Measurements from ENCODE around the gene ATG2B. TPM values are rescaled to one million over a fixed set of nuclear protein-coding genes. Genes with fewer than 3 reads are reported as not detected.

The ATG2B gene, protein sequence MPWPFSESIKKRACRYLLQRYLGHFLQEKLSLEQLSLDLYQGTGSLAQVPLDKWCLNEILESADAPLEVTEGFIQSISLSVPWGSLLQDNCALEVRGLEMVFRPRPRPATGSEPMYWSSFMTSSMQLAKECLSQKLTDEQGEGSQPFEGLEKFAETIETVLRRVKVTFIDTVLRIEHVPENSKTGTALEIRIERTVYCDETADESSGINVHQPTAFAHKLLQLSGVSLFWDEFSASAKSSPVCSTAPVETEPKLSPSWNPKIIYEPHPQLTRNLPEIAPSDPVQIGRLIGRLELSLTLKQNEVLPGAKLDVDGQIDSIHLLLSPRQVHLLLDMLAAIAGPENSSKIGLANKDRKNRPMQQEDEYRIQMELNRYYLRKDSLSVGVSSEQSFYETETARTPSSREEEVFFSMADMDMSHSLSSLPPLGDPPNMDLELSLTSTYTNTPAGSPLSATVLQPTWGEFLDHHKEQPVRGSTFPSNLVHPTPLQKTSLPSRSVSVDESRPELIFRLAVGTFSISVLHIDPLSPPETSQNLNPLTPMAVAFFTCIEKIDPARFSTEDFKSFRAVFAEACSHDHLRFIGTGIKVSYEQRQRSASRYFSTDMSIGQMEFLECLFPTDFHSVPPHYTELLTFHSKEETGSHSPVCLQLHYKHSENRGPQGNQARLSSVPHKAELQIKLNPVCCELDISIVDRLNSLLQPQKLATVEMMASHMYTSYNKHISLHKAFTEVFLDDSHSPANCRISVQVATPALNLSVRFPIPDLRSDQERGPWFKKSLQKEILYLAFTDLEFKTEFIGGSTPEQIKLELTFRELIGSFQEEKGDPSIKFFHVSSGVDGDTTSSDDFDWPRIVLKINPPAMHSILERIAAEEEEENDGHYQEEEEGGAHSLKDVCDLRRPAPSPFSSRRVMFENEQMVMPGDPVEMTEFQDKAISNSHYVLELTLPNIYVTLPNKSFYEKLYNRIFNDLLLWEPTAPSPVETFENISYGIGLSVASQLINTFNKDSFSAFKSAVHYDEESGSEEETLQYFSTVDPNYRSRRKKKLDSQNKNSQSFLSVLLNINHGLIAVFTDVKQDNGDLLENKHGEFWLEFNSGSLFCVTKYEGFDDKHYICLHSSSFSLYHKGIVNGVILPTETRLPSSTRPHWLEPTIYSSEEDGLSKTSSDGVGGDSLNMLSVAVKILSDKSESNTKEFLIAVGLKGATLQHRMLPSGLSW (N-terminal part only)
- total RNA-seq: 10 to 100 TPM; 18.3 to 20.5 TPM

DNA sequence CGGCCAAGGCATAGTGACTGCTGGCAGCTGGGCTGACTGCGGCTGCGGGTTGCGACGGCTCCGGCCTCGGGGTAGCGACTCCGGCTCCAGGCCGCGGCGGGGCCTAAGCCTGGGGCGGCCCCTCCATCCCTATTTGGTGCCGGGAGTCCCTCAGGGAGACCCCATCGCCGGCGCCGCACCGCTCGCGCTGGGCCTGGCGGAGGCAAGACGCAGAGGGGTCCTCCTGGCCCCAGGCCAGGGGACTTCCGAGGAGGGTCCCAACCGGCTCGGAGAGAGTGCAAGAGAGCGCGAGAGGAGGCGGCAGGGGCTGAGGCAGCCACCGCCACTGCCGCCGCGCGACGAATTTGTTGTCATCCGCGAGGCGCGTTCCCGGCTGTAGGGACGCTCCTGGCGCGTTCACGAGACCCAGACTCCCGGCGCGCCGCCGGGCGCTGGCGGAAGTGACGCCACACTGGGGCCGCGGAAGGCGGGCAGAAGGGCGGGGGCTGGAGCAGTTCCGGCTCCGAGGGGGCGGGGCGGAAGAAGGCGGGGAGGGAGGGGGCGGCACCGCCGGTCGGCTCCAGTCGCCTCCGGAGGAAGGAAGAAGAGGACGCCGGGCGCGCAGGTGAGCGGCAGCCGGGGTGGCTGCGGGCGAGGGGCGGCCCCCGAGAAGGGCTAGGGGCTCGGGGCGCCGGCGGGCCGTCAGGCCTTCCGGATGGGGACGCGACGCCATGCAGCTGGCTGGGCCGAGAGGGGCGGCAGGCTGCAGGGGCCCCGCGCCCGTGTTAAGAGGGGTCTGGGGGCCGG lies at the start of gene ATG2B, which contains the start of gene GSKIP:
Gene ATG2B, minus strand, starts transcription at position 377 of the 786 bp plus-strand sequence. Its CDS starts 365 bp downstream, at position 12.
Gene GSKIP, plus strand, starts transcription at position 562 of the 786 bp plus-strand sequence. CDS start 18,722 bp downstream, outside the sequence.
- H3K27ac Mint-ChIP-seq: peak within 1 kb of the TSS; percentile 93
- H3K36me3 Mint-ChIP-seq (ENCODE audit: low read depth): peaks cover 6% of the 10 kb centered on the region
- no peaks in the 10 kb centered on the region for H3K27me3 Mint-ChIP-seq
- H3K4me3 Mint-ChIP-seq: peak within 1 kb of the TSS; percentile 91
- no peaks in the 10 kb centered on the region for H3K9me3 Mint-ChIP-seq
- H3K4me1 Mint-ChIP-seq: peaks cover 28% of the 10 kb centered on the region
- ATAC-seq (replicated peaks): peak; percentile 85

DNA sequence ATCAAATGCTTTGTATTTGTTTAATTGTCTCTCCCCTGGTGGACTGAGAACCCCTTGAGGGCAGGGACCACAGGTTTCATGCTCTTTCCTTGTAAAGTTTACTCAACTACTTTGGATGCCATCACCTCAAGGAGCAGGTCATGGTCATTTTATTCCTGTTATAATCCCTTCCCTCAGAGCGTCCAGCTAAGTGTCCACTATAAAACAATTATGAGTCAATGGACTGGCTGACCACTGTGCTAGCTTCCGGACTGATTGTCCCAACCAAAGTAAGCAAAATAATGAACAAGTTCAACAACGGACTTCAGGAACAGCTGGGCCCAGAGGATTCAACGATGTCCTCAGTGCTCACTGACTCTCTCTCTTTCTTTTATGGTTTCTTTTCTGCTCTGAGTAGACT lies 47.0 kb upstream of the ATG2B start:
- Mint-ChIP-seq H3K36me3 (ENCODE audit: low read depth) (no peaks in the 10 kb centered on the region), H3K27me3 (no peaks in the 10 kb centered on the region), H3K9me3 (no peaks in the 10 kb centered on the region), H3K4me1 (no peaks in the 10 kb centered on the region), H3K27ac (no peak overlapping the region), H3K4me3 (no peak overlapping the region)
- no peak for ATAC-seq (replicated peaks)

DNA sequence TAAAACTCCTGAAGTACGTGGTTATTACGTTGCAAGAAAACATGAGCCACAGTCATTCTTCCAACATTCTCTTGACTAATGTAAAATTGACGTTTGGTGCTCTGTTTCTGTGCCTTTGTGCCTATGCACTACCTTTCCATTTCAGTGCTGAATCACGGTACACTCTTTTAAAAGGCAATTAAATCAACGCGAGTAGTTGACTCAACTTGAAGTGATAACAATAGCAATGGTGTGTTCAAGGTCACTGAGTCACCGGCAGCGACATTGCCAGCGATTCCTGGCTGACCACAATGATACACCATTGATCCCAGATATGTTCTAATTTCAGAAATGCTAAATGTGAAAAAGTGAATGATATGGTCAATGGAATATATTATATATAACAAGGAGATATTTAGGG lies 46.6 kb upstream of the ATG2B start:
- peak; percentile 23 for ATAC-seq (replicated peaks)
- Mint-ChIP-seq H3K4me3 (no peak overlapping the region), H3K36me3 (ENCODE audit: low read depth) (no peaks in the 10 kb centered on the region), H3K4me1 (no peaks in the 10 kb centered on the region), H3K9me3 (no peaks in the 10 kb centered on the region), H3K27me3 (no peaks in the 10 kb centered on the region), H3K27ac (no peak overlapping the region)

DNA sequence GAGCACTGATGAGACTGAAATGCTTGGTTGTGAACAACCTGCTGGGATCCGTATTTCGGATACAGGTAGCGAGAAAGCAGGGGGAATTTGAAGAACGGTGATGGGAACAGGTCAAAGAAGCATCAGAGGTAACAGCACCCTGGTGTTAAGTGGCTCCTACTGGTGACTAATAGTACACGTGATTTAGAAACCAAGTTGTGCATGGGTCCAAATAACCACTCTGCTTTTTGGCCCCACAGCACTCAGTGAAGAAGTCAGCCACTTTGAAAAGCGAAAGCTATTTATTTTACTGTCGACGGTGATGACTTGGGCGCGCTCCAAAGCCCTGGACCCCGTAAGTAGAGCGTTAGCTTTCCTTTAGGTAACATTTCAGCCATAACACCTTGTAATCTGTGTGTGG lies 45.5 kb upstream of the ATG2B start:
- Mint-ChIP-seq H3K36me3 (ENCODE audit: low read depth) (no peaks in the 10 kb centered on the region), H3K27me3 (no peaks in the 10 kb centered on the region), H3K9me3 (no peaks in the 10 kb centered on the region), H3K4me3 (no peak overlapping the region), H3K4me1 (no peaks in the 10 kb centered on the region), H3K27ac (no peak overlapping the region)
- no peak for ATAC-seq (replicated peaks)

DNA sequence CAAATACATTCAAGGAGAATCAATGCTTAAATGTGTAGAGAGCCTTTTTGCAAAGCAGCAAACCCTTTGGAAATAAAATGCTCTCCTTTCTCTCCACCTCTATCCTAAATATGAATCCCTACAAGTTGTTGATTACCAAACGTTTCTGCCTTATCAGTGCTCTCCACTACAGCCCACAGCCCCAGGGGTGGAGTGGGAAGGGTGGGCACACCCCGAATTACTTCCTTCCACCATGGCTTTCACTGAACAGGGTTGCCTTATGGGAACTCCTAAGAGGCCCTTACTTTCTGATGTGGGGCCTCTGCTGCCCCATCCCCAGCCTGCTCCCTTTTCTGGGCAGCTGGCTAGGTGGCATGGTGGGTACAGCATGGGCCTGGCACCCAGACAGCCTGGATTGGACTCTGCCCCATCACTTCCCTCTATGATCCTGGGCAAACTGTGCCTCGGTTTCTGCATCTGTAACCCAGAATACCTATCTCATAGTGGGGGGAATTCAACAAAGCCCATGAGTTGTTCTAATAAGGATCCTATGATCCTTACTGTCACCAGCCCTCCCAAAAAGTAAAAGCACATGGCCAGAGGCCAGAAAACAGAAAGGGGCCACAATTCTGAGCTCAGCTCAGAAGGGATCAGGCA lies 44.9 kb upstream of the ATG2B start:
- H3K4me1 Mint-ChIP-seq: no peaks in the 10 kb centered on the region
- no peak overlapping the region for H3K27ac Mint-ChIP-seq
- H3K27me3 Mint-ChIP-seq: no peaks in the 10 kb centered on the region
- H3K9me3 Mint-ChIP-seq: no peaks in the 10 kb centered on the region
- no peak for ATAC-seq (replicated peaks)
- H3K36me3 Mint-ChIP-seq (ENCODE audit: low read depth): no peaks in the 10 kb centered on the region
- no peak overlapping the region for H3K4me3 Mint-ChIP-seq

DNA sequence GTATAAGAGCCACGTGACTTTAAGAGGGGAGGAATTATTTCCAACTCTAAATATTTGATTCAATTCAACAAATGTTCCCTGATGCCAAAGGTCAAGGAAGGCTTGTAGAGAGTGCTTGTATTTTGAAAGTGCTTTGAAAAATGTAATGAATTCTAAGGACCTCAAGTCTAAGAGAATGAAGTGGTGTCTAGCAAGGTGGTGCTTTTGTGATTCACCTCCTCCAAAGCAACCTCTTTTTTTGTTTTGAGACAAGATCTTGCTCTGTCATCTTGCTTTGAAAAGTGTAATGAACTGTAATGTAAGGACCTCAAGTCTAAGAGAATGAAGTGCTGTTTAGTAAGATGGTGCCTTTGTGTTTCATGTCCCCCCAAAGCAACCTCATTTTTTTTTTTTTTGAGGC lies 42.5 kb upstream of the ATG2B start:
- H3K27ac Mint-ChIP-seq: no peak overlapping the region
- H3K4me3 Mint-ChIP-seq: no peak overlapping the region
- no peaks in the 10 kb centered on the region for H3K36me3 Mint-ChIP-seq (ENCODE audit: low read depth)
- no peaks in the 10 kb centered on the region for H3K4me1 Mint-ChIP-seq
- H3K27me3 Mint-ChIP-seq: peaks cover 12% of the 10 kb centered on the region
- H3K9me3 Mint-ChIP-seq: no peaks in the 10 kb centered on the region
- ATAC-seq (replicated peaks): no peak

DNA sequence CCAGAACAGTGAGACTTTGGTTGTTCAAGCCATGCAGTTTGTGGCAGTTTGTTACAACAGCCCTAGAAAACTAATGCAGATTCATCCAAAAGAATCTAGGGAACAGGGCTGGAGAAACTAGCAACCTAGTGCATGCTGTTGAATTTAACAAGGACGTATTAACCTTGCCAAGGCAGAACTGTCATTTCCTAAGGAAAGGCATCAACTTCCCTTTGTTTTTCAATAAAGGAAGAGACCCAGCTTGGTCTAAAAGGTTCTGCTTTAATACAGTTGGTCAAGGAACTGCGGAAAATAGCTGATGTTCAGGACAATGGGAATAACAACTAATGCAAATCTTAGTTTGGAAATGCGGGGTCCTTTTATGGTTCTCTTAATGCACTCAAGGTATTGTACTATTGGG lies 40.3 kb upstream of the ATG2B start:
- no peaks in the 10 kb centered on the region for H3K9me3 Mint-ChIP-seq

DNA sequence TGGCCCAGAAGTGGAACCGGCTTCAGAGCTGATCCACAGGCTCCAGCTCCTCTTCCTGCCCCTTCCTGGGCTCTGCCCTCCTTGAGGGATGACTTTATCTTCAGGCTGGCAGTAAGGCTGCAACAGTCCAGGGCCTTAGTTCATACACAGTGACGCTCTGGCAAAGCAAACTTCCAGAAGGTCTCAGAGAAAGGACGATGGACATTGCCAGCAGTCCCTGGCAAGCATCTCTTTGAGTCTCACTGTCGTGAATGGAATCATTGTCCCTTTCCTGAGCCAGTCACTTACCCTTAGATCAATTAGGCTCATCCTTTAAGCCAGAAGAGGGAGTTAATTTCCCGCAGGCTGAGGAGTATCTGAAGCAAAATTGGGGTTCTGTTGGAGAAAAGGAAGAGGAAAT lies 37.4 kb upstream of the ATG2B start:
- H3K4me1 Mint-ChIP-seq: no peaks in the 10 kb centered on the region
- H3K27ac Mint-ChIP-seq: no peak overlapping the region
- no peaks in the 10 kb centered on the region for H3K36me3 Mint-ChIP-seq (ENCODE audit: low read depth)
- H3K9me3 Mint-ChIP-seq: no peaks in the 10 kb centered on the region
- ATAC-seq (replicated peaks): no peak
- H3K4me3 Mint-ChIP-seq: no peak overlapping the region
- H3K27me3 Mint-ChIP-seq: peaks cover 26% of the 10 kb centered on the region

More for the DNA sequence above, 40.3 kb upstream of the ATG2B start:
- H3K36me3 Mint-ChIP-seq (ENCODE audit: low read depth): no peaks in the 10 kb centered on the region
- H3K4me3 Mint-ChIP-seq: no peak overlapping the region
- H3K27me3 Mint-ChIP-seq: peaks cover 24% of the 10 kb centered on the region
- no peak overlapping the region for H3K27ac Mint-ChIP-seq
- no peak for ATAC-seq (replicated peaks)
- H3K4me1 Mint-ChIP-seq: no peaks in the 10 kb centered on the region

DNA sequence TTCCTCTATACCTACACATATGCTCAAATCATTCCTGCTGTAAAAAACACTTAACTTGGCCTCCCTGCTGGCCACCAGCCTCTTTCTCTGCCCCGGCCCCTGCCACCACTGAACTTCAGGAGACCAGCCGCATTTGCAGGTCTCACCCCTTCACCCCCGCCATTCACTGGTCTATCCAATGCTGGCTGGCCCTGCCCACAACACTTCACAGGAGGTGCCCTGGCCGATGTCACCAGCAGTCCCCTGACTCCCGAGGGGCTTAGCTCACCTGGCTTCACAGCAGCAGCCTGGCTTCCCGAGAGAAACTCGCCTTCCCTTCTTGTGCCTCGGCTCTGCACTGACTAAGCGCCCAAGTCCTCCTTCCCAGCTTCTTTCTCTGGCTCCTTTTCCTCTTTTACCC lies 36.3 kb upstream of the ATG2B start:
- Mint-ChIP-seq H3K9me3 (no peaks in the 10 kb centered on the region), H3K4me1 (no peaks in the 10 kb centered on the region), H3K27ac (no peak overlapping the region), H3K36me3 (ENCODE audit: low read depth) (no peaks in the 10 kb centered on the region), H3K4me3 (no peak overlapping the region), H3K27me3 (peaks cover 26% of the 10 kb centered on the region)
- no peak for ATAC-seq (replicated peaks)

DNA sequence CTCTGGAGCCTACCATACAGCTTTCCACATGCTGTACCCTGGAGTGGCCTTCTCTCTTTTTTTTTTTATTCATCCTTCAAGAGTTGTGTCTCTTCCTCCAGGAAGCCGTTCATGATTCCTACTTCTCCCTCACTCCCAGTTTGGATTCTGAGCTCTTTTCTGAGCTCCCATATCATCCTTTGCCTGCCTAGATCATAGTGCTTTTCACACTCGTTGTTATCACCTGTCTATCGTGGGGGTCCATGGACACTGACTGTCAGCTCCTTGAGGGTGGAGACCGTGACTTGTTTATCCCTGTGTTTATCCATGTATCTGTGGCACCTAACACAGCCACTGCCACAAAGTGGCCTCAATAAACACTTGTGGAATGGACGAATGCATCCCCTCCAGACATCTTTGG lies 35.8 kb upstream of the ATG2B start:
- no peaks in the 10 kb centered on the region for H3K4me1 Mint-ChIP-seq
- no peaks in the 10 kb centered on the region for H3K36me3 Mint-ChIP-seq (ENCODE audit: low read depth)
- no peaks in the 10 kb centered on the region for H3K9me3 Mint-ChIP-seq
- H3K27ac Mint-ChIP-seq: no peak overlapping the region
- ATAC-seq (replicated peaks): no peak
- no peak overlapping the region for H3K4me3 Mint-ChIP-seq
- H3K27me3 Mint-ChIP-seq: peaks cover 26% of the 10 kb centered on the region

DNA sequence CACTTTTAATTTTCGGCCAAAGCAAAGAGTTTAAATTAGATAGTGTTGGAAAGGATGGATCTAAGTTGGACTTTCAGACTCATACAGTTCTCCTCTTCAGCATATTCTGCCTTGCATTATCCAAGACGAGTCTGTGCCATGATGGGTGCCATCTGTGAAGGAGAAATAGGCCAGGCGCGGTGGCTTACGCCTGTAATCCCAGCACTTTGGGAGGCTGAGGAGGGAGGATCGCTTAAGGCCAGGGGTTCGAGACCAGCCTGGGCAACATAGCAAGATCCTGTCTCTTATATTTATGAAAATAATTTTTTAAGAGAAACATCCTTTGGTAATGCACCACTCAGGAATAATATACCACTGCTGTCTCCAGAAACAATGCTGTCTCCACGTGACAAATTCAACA lies 35.3 kb upstream of the ATG2B start:
- H3K27ac Mint-ChIP-seq: no peak overlapping the region
- no peaks in the 10 kb centered on the region for H3K36me3 Mint-ChIP-seq (ENCODE audit: low read depth)
- no peak overlapping the region for H3K4me3 Mint-ChIP-seq
- no peaks in the 10 kb centered on the region for H3K4me1 Mint-ChIP-seq
- ATAC-seq (replicated peaks): no peak
- H3K27me3 Mint-ChIP-seq: peaks cover 26% of the 10 kb centered on the region
- no peaks in the 10 kb centered on the region for H3K9me3 Mint-ChIP-seq

DNA sequence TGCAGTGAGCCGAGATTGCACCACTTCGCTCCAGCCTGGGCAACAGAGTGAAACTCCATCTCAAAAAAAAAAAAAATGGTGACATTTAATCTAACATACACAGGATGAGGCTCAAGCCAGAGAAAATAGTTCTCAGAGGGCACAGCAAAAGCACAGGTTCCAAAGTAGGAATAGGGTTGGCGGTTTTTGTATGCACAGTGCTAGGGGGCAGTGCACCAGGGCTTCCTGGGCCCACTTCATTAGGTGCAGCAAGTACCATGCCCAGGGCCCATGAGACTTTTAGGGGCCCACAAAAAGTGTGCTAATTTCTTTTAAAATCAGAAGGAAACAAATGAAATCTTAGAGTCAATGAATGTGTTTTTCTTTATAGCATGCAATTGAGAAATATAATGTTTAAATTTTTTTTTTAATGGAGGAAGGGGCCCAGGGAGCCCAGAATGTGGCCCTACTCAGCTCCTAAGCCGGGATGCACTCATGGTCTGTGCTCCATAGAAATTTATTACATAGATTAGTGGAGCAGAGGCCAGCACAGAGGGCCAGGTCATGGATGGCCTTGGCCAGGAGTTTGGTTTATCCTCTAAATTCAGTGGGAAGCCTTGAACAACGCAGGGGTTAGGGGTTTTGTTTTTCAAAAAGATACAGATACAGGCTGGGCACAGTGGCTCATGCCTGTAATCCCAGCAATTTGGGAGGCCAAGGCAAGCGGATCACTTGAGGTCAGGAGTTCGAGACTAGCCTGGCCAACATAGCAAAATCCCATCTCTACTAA lies 31.1 kb upstream of the ATG2B start:
- H3K4me1 Mint-ChIP-seq: no peaks in the 10 kb centered on the region
- no peak overlapping the region for H3K4me3 Mint-ChIP-seq
- peaks cover 8% of the 10 kb centered on the region for H3K27me3 Mint-ChIP-seq
- ATAC-seq (replicated peaks): no peak
- no peaks in the 10 kb centered on the region for H3K36me3 Mint-ChIP-seq (ENCODE audit: low read depth)
- no peak overlapping the region for H3K27ac Mint-ChIP-seq
- H3K9me3 Mint-ChIP-seq: no peaks in the 10 kb centered on the region

Data from activated T-helper 17 cell treated with anti-CD3 and anti-CD28 coated beads, Interleukin-2, amount 50 U/mL, for 72 hours (primary cell).